HG03565 (cell line): Measurements from ENCODE around the gene GLYATL2.

Experiments
- ATAC-seq: cut with Tn5 transposase; IDR thresholded peaks from one replicate; pipeline ENCODE4 v1.9.1; 2021; ENCODE audit warnings: mild to moderate bottlenecking, moderate library complexity; ENCODE audit not compliant: unreplicated experiment

The GLYATL2 gene

DNA sequence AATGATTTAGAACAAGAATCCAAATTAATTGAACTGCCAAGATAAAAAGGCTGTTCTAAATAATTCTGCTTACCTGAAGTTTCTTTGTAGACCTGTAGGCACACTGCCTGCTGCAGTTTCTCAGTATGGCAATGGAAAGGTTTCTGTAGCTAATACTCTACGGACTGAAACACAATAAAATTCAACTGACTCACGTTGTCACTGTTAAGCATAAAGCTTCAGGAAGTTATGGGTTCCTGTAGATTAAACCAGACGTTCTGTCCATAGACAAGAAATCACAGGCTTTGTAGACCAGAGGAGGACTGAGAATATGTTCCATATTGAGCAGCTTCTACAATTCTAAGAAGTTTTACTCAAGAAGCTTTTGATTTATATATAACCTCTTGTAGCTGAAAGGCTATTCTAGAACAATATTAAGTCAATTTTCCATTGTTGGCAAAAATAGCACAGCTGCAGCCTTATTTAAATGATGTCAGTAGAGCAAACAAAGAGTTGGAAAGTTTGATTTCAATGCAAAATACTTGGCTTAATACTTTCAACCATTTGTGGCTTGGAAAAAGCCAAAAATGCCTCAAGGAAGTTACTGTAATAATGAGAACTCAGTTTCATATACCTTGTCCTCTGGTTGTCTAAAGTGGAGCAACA is at the start of gene GLYATL2:
Gene GLYATL2, minus strand, starts transcription at position 344 of the 645 bp plus-strand sequence. CDS start 5,092 bp downstream, outside the sequence.
- ATAC-seq = no peak

GRCh38 chr11:58893899-58894298 is 49.4 kb upstream of the GLYATL2 start:
- no peak for ATAC-seq

GRCh38 chr11:58888579-58888978 is 44.1 kb upstream of the GLYATL2 start:
- no peak for ATAC-seq

- no peak for ATAC-seq
Measured at GRCh38 chr11:58887452-58887851, 42.9 kb upstream of the GLYATL2 start.

DNA sequence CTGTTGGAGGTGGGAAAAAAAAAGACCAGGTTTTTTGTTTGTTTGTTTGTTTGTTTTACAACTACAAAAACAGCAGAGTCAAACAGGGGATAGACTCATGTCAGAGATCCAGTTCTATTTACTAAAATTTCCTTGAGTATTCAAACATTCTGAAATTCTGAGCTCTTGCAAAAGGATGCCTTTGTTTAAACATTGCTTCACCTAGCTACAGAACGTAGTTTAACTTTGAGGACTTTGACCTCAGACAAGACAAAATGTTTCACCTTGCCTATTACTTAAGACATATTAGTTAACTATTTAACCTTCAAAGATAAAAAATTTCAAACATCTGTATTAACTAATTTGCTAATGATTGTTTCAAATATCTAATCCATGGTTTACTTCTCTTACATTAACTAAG is 36.1 kb upstream of the GLYATL2 start:
- no peak for ATAC-seq

- ATAC-seq = no peak
Measured at GRCh38 chr11:58880166-58880565, 35.7 kb upstream of the GLYATL2 start.

DNA sequence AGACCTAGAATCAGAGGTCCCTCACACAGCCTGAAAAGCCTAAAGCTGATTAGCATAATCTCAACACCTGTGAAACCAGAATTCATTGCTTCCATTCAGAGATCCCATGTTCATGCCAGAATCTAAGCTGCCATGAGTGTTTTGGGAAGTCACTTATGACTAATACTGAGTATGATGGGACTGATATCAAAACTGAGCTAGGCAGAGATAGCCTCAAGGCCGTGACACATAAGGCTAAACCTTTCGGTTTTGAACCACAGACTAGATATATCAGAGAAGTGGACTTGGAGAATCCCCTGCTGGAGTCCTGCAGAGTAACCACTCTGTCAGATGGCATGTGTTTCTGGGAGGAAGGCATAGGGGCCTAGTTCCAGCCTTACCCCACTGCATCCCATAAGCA is 23.1 kb upstream of the GLYATL2 start:
- ATAC-seq = no peak

DNA sequence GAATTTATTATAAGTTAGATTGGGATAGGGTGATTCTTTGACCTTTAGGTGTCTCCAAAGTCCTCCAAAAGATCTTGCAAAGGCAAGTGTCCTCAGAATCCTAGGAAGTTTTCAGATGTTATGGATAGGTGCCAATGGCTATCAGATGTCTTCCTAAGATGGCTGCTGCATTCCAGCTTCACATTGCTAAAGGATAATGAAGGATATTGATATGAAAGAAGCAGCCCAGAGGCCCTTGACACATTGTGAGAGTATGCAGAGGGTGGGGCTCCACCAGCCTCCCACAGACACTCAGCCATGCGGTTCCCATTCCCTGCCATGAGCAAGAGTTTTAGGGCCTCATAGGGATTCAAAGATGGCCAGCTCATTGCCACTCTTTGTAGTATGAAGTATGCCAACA is 22.3 kb upstream of the GLYATL2 start:
- ATAC-seq = no peak

GRCh38 chr11:58864335-58864734 is 19.8 kb upstream of the GLYATL2 start:
- ATAC-seq = no peak

GRCh38 chr11:58863697-58864096 is 19.2 kb upstream of the GLYATL2 start:
- no peak for ATAC-seq

- ATAC-seq = no peak
Measured at GRCh38 chr11:58861533-58861932, 17.0 kb upstream of the GLYATL2 start.

DNA sequence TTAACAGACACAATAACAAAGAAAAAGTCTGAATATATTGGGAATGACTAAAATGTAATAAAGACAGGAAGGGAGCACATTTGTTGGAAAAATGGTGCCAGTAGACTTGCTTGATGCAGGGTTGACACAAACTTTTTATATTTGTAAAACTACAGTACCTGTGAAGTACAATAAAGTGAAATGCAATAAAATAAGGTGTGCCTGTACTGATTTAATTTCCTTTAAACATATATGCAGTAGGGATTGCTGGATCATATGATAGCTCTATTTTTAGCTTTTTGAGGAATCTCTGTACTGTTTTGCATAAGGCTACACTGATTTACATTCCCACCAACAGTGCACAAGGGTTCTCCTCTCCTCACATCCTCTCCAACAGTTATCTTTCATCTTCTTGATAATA is 12.3 kb upstream of the GLYATL2 start:
- no peak for ATAC-seq

GRCh38 chr11:58845386-58845785 is 882 bp upstream of the GLYATL2 start:
- no peak for ATAC-seq

DNA sequence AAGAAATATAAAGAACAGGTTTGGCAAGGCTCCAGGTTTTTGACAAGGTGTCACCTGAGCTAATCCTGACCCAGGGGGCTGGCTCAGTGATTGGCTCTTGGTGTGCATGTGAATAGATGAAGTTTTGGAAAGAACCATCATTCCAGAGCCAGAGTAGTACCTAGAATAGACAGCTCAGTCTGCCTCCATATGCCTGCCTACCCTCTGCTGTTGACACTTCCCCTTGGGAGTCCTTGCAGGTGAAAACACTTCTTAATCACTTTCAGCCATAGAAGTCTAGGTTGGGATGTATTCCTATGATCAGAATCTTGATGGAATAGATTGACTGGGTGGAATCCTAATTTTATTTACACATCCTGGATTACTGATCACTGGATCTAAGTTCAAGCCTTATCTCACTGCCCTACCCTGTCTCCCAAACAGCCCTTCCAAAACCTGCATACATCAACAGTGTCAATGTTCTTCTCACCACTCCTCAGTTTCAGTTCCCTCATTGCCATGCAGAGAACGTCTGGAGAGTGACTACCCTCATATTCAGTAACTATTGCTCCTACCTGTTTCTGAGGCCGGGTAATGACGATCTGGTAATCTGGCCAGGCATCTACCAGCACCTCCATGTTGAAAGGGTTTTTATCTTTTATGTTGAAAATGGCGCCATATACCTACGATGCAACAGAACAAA is 6.7 kb downstream of the GLYATL2 start:
- no peak for ATAC-seq

GRCh38 chr11:58832056-58832645 is 12.4 kb downstream of the GLYATL2 start:
- no peak for ATAC-seq

DNA sequence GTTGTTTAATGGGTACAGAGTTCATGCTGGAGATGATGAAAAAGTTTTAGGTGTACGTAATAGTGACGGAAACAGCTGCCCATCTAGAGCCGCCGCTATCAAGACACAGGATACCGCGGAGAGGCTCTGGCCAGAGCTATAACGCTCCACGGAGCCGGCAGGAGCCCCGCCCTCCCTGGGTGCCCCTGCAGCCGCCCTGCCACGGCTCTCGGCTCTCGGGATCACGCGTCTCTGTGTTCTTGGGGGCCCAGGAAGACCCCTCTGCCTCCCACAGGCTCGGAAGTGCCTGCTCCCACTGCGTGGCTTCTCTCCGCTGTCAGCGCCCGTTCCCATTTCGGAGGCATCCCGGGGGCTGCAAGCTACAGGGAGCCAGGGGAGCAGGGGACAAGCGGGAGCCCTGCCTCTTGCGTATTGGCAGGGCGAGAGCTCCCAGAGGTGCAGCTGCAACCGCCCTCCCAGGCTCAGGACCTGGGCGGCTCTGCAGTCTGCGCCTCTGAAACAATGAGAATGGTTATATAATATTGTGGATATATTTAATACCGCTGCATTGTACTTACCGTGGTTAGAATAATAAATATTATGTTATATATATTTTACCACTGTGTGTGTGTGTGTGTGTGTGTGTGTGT is 13.7 kb downstream of the GLYATL2 start:
- no peak for ATAC-seq

DNA sequence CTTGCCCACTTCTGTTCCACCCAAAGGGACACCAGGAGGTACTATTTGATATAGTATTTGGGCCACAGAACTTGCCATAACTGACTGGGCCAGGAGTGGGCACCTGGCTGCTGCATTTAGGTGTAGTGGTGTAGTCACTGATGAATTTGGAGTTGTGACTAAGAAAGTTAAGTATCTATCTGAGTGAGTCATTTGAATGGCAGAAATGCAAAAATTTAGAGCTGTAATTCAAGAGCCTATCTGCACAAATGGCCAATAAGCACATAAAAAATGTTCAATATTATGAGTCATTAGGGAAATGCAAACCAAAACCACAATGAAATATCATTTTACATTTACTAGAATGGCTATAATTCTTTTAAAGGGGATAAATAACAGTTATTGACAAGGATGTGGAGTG is 14.7 kb downstream of the GLYATL2 start:
- ATAC-seq = no peak

DNA sequence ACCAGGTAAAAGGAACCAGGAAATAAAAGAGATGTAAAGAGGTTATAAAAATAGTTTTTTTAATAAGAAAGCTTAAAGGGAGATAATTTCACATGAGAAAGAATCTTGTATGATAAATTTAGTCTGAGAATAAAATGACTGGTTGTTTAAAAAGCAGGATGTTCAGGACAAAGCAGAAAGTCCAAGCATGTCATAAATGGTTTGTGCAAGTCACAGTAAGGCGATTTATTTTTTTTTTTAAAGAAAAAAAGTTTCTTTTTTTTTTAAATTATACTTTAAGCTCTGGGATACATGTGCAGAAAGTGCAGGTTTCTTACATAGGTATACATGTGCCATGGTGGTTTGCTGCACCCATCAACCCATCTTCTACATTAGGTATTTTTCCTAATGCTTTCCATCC is 30.8 kb downstream of the GLYATL2 start:
- no peak for ATAC-seq

- no peak for ATAC-seq
Measured at GRCh38 chr11:58811499-58811898, 33.0 kb downstream of the GLYATL2 start.

- no peak for ATAC-seq
Measured at GRCh38 chr11:58807343-58807742, 37.2 kb downstream of the GLYATL2 start.

- ATAC-seq = no peak
Measured at GRCh38 chr11:58805065-58805464, 39.4 kb downstream of the GLYATL2 start.
